Measurements from ENCODE around the gene NOLC1.

GRCh38 chr10:102202386-102202785 is 50.2 kb downstream of the NOLC1 start:
- TF ChIP-seq, protein P1, sequence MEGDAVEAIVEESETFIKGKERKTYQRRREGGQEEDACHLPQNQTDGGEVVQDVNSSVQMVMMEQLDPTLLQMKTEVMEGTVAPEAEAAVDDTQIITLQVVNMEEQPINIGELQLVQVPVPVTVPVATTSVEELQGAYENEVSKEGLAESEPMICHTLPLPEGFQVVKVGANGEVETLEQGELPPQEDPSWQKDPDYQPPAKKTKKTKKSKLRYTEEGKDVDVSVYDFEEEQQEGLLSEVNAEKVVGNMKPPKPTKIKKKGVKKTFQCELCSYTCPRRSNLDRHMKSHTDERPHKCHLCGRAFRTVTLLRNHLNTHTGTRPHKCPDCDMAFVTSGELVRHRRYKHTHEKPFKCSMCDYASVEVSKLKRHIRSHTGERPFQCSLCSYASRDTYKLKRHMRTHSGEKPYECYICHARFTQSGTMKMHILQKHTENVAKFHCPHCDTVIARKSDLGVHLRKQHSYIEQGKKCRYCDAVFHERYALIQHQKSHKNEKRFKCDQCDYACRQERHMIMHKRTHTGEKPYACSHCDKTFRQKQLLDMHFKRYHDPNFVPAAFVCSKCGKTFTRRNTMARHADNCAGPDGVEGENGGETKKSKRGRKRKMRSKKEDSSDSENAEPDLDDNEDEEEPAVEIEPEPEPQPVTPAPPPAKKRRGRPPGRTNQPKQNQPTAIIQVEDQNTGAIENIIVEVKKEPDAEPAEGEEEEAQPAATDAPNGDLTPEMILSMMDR (IDR thresholded peaks at IDR 0.05), result no peak
- no peak for TF ChIP-seq POLR2A (IDR thresholded peaks at IDR 0.05)
